Activated gamma-delta T cell (primary cell): ENCODE data around the gene GAPDH.

Experiments used
- DNase-seq: peaks from one replicate; lab custom pipeline; 2025; lab: John Stamatoyannopoulos, UW

The GAPDH gene

DNA sequence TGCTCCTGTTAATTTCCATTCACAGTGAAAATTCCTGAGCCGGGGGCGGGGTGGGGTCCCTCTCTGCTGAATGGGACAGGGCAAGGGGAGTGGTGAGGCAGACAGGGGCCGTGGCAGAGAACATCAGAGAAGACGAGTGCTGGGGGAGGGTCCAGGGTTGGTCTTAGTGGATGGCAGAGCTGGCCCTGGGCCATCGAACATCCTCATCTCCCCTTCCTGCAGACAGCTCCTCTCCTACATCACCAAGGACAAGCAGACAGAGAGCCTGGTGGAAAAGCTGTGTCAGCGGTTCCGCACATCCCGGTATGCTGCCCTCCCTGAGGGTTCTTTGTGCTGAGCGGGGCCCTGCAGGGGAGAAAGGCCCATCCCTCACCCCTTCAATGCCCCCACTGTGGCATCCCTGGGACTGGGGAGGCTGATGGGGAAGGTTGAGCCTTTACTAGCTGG lies 5.0 kb upstream of the GAPDH start:
- DNase-seq: no peak

DNA sequence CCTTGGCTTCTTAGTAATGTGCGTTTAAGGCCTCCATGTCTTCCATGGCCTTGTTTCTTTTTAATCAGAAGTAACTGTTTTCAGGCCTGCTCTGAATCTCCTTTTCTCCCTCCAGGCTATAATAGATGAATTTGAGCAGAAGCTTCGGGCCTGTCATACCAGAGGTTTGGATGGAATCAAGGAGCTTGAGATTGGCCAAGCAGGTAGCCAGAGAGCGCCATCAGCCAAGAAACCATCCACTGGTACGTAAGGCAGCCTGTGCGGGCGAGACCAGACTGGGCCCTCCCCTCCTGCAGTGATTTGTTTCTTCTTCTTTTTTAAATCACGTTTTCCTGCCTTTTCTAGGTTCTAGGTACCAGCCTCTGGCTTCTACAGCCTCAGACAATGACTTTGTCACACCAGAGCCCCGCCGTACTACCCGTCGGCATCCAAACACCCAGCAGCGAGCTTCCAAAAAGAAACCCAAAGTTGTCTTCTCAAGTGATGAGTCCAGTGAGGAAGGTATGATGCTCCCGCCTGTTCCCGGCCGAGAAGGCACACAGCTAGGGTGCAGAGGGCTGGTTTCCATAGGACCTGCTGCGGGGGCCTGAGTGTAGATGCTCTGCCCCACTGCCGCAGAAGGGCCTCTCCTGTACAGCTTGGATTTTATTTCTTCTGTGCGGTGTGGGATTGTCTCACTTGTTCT lies 3.6 kb upstream of the GAPDH start:
- DNase-seq: no peak

DNA sequence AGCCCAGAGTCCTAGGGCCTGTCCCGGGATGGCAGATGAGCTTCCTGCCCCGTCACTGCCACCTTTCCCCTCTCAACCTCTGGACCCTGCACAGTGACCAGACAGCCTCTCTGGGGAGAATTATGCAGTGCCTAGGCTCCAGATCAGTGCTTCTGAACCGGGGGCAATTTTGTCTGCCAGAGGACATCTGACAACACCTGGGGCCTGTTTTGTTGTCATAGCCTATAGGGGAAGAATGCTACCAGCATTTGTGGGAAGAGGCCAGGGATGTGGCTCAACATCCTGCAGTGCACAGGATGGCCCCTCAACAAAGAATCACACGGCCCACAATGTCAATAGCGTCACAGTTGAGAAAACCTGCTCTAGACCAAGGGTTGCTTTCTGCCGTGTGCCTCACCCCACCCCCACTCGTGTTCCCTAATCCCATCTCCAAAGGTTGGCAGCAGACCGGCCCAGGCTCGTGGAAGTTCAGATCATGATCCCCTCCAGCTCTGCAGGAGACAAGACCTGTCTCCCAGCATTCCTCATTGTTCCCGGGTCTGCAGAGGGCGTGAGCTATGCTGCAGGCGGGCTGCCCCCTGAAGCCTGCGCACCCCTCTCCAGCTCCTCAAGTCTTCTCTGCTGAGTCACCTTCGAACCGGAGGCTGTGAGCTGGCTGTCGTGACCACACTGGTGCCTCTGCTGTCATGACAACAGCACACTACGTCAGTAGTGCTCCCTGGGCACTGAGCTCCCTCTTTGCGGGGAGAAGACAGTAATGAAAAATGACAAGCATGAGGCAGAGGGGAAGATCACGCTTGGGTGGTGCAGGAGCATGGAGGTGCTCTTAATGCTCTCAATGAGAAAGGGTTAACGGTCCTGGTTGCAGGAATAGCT lies 2.0 kb upstream of the GAPDH start:
- DNase-seq: peak; percentile 31

DNA sequence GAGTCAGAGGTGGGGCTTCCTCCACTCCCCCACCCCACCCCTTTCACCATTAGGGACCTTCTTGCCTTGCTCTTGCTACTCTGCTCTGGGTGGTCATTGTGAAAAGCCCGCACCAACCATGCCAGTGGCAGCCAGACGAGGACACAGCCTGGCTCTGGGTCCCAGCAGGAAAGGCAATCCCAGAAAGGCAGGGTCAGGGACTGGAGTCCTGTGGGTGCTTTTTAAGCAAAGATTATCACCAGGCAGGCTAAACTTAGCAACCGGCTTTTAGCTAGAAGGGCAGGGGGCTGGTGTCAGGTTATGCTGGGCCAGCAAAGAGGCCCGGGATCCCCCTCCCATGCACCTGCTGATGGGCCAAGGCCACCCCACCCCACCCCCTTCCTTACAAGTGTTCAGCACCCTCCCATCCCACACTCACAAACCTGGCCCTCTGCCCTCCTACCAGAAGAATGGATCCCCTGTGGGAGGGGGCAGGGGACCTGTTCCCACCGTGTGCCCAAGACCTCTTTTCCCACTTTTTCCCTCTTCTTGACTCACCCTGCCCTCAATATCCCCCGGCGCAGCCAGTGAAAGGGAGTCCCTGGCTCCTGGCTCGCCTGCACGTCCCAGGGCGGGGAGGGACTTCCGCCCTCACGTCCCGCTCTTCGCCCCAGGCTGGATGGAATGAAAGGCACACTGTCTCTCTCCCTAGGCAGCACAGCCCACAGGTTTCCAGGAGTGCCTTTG lies 1.2 kb upstream of the GAPDH start:
- DNase-seq: no peak

DNA sequence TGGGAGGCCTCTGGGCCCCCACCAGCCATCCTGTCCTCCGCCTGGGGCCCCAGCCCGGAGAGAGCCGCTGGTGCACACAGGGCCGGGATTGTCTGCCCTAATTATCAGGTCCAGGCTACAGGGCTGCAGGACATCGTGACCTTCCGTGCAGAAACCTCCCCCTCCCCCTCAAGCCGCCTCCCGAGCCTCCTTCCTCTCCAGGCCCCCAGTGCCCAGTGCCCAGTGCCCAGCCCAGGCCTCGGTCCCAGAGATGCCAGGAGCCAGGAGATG lies 729 bp upstream of the GAPDH start:
- DNase-seq: no peak

DNA sequence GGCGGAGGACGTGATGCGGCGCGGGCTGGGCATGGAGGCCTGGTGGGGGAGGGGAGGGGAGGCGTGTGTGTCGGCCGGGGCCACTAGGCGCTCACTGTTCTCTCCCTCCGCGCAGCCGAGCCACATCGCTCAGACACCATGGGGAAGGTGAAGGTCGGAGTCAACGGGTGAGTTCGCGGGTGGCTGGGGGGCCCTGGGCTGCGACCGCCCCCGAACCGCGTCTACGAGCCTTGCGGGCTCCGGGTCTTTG lies 303 bp downstream of the GAPDH start:
- no peak for DNase-seq

DNA sequence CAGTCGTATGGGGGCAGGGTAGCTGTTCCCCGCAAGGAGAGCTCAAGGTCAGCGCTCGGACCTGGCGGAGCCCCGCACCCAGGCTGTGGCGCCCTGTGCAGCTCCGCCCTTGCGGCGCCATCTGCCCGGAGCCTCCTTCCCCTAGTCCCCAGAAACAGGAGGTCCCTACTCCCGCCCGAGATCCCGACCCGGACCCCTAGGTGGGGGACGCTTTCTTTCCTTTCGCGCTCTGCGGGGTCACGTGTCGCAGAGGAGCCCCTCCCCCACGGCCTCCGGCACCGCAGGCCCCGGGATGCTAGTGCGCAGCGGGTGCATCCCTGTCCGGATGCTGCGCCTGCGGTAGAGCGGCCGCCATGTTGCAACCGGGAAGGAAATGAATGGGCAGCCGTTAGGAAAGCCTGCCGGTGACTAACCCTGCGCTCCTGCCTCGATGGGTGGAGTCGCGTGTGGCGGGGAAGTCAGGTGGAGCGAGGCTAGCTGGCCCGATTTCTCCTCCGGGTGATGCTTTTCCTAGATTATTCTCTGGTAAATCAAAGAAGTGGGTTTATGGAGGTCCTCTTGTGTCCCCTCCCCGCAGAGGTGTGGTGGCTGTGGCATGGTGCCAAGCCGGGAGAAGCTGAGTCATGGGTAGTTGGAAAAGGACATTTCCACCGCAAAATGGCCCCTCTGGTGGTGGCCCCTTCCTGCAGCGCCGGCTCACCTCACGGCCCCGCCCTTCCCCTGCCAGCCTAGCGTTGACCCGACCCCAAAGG lies 804 bp downstream of the GAPDH start:
- DNase-seq: peak; percentile 64

DNA sequence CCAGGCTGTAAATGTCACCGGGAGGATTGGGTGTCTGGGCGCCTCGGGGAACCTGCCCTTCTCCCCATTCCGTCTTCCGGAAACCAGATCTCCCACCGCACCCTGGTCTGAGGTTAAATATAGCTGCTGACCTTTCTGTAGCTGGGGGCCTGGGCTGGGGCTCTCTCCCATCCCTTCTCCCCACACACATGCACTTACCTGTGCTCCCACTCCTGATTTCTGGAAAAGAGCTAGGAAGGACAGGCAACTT lies 1.3 kb downstream of the GAPDH start:
- no peak for DNase-seq

DNA sequence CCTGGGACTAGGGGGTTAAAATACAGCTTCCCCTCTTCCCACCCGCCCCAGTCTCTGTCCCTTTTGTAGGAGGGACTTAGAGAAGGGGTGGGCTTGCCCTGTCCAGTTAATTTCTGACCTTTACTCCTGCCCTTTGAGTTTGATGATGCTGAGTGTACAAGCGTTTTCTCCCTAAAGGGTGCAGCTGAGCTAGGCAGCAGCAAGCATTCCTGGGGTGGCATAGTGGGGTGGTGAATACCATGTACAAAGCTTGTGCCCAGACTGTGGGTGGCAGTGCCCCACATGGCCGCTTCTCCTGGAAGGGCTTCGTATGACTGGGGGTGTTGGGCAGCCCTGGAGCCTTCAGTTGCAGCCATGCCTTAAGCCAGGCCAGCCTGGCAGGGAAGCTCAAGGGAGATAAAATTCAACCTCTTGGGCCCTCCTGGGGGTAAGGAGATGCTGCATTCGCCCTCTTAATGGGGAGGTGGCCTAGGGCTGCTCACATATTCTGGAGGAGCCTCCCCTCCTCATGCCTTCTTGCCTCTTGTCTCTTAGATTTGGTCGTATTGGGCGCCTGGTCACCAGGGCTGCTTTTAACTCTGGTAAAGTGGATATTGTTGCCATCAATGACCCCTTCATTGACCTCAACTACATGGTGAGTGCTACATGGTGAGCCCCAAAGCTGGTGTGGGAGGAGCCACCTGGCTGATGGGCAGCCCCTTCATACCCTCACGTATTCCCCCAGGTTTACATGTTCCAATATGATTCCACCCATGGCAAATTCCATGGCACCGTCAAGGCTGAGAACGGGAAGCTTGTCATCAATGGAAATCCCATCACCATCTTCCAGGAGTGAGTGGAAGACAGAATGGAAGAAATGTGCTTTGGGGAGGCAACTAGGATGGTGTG lies 1.9 kb downstream of the GAPDH start:
- no peak for DNase-seq

DNA sequence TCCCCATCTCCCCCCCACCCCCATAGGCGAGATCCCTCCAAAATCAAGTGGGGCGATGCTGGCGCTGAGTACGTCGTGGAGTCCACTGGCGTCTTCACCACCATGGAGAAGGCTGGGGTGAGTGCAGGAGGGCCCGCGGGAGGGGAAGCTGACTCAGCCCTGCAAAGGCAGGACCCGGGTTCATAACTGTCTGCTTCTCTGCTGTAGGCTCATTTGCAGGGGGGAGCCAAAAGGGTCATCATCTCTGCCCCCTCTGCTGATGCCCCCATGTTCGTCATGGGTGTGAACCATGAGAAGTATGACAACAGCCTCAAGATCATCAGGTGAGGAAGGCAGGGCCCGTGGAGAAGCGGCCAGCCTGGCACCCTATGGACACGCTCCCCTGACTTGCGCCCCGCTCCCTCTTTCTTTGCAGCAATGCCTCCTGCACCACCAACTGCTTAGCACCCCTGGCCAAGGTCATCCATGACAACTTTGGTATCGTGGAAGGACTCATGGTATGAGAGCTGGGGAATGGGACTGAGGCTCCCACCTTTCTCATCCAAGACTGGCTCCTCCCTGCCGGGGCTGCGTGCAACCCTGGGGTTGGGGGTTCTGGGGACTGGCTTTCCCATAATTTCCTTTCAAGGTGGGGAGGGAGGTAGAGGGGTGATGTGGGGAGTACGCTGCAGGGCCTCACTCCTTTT lies 2.7 kb downstream of the GAPDH start:
- DNase-seq: no peak

DNA sequence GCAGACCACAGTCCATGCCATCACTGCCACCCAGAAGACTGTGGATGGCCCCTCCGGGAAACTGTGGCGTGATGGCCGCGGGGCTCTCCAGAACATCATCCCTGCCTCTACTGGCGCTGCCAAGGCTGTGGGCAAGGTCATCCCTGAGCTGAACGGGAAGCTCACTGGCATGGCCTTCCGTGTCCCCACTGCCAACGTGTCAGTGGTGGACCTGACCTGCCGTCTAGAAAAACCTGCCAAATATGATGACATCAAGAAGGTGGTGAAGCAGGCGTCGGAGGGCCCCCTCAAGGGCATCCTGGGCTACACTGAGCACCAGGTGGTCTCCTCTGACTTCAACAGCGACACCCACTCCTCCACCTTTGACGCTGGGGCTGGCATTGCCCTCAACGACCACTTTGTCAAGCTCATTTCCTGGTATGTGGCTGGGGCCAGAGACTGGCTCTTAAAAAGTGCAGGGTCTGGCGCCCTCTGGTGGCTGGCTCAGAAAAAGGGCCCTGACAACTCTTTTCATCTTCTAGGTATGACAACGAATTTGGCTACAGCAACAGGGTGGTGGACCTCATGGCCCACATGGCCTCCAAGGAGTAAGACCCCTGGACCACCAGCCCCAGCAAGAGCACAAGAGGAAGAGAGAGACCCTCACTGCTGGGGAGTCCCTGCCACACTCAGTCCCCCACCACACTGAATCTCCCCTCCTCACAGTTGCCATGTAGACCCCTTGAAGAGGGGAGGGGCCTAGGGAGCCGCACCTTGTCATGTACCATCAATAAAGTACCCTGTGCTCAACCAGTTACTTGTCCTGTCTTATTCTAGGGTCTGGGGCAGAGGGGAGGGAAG lies 3.5 kb downstream of the GAPDH start:
- DNase-seq: peak; percentile 22

DNA sequence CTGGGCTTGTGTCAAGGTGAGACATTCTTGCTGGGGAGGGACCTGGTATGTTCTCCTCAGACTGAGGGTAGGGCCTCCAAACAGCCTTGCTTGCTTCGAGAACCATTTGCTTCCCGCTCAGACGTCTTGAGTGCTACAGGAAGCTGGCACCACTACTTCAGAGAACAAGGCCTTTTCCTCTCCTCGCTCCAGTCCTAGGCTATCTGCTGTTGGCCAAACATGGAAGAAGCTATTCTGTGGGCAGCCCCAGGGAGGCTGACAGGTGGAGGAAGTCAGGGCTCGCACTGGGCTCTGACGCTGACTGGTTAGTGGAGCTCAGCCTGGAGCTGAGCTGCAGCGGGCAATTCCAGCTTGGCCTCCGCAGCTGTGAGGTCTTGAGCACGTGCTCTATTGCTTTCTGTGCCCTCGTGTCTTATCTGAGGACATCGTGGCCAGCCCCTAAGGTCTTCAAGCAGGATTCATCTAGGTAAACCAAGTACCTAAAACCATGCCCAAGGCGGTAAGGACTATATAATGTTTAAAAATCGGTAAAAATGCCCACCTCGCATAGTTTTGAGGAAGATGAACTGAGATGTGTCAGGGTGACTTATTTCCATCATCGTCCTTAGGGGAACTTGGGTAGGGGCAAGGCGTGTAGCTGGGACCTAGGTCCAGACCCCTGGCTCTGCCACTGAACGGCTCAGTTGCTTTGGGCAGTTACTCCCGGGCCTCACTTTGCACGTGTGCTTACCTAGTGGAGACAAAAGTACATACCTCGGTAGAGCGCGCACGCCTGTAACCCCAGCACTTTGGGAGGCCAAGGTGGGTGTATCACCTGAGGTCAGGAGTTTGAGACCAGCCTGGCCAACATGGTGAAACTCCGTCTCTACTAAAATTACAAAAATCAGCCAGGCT lies 4.3 kb downstream of the GAPDH start:
- DNase-seq: no peak

DNA sequence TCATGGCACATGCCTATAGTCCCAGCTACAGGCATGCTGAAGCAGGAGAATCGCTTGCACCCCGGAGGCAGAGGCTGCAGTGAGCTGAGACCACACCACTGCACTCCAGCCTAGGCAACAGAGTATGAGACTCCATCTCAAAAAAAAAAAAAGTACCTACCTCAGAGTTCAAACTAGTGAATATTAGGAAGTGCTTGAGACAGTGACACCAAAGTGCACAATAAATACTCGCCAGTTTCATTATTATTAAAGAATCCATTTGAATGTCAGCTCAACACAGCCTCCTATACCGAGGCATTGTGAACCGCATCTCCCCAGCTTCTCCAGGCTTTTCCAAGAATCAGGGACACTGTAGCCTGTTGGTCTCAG lies 5.0 kb downstream of the GAPDH start:
- DNase-seq: no peak

DNA sequence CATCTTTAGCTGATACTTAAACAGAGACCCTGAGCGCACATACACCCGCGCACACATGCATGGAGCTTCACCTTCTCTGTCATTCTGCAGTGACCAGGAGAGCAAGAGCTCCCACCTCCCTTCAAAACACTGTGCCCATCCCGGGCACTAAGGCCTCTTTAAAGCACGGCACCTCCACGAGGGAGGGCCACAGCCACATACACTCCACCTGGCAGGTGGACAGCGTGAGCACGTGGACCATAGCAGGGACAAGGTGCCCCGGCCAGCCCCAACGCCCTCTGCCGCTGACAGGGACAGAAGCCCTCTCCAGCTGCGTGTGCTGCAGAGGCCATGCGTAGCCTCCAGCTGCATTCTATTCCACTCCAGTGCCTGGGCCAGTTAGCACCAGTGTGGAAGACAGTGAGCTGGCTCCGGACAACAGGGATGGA lies 5.4 kb downstream of the GAPDH start:
- DNase-seq: no peak

DNA sequence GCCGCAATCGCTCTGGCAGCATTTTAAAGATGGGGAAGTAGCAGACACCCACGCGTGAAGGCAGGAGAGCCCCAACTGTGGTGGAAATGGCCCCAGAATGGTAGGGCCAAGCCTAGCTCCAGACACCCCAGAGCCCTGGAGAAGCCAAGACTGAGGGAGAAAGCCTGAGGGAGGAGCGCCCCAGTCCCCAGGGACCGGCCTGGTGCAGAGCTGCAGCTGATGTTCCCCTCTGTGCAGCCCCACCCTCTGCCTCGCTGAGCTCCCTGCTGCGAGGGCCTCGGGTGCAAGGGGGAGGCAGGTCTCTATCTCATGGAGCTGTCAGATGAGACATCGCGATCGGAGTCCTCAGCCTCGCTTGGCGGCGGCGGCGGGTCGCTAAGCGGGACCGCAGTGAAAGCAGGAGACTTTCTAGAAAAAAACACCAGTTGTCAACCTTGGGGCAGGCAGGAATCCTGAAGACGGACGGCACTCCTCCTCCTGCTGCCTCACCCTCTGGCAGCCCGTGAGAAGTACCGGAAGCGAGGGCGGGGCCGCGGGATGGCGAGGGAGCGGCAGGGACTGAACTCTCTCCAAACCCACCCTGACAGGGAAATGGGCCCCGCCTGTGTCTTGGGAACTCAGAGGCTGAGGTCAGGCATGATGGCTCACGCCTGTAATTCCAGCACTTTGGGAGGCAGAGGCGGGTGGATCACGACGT lies 6.0 kb downstream of the GAPDH start:
- peak; percentile 32 for DNase-seq

DNA sequence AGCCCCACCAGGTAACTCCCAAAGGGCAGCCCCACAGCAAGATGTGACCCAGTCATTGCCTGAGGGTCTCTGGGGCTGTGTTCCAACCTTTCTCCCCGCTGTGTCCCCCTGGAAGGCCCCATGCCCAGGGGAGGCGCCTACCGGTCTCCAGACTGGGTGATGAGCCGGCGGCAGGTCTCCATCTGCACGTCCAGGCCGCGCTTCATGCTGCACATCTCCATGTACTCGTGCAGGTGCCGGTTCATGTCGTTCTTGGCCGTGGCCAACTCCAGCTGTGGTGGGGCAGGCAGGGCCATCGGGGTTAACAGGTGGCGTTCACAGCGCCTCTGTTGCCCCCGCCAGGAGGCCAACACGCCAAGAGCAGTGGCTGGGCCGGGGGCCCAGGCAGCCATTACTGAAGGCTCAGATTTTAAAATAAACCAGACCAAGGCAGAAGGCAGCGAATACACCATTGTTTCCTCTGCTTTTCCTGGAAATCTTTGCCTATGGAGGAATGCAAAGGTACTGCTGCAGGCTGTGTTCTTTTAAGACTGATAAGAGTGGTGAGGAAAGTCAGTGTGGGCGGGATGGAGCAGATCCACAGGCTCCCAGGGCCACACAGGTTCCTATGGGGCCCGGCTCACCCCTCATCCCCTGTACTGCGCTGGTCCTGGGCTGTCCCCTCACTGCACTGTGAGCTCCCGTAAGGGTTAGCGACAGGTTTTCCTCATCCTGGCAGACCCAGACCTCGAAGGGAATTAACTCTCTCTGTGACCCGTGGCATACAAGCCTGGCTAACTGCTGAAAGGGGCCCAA lies 7.3 kb downstream of the GAPDH start:
- DNase-seq: no peak

DNA sequence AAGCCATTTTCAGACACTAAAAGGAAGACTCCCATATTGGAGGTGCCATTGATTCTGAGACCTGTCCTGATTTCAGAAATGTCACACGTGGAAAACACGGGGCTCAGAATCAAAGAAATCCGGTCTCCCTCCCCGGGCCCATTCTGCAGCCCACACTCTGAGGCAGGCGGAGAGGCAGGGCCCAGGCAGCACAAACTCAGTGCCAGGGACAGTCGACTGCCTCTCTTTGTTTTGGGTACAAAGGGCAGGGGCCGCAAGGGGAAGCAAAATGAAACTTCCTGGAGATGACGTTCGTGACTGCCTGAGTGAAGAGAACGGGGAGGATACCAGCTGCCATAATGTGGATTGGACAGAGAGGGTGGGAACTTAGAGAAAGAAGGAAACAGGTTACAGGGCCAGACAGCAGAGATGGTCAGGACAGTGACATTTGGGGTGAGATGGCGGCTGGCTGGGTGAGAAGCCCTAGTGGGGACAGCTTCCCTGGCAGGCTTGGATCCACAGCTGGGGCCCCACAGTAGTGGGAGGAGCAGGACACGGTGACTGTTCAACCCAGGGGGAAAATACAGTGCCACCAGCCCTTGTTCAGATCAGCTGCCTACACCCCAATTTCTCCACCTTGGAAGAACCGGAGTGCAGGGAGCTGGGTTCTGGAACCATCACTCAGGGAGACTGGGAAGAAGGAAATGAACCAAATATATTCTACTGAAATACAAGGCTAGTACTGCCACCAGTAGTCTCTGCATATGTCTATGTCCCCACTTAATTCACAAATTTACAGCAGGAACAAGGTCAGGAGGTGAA lies 8.1 kb downstream of the GAPDH start:
- DNase-seq: no peak
